Prostate gland (tissue), 2 donors: Measurements from ENCODE around the gene DOK4.

ENCODE experiments used
- CTCF ChIP-seq, 4 experiments: fragments of 200-600 bp in 2 of 4; fragments of 450-650 bp in 2 of 4; sonication (generic) in 2 of 4; IDR thresholded peaks; 1 replicate in 3 of 4; 2 replicates in 1 of 4; pipeline ENCODE4 v1.5.1; 2016 to 2019; ENCODE audit warnings: antibody characterized with exemption in 4 of 4, mild to moderate bottlenecking in 2 of 4, moderate library complexity in 2 of 4
- POLR2A ChIP-seq: fragments of 450-650 bp; IDR thresholded peaks from one replicate; pipeline ENCODE4 v1.6.1; 2016; ENCODE audit warnings: antibody characterized with exemption, mild to moderate bottlenecking
- POLR2AphosphoS5 ChIP-seq: sonication (generic); formaldehyde crosslinking; IDR thresholded peaks from one replicate; pipeline ENCODE4 v1.6.1; 2017; ENCODE audit warnings: antibody characterized with exemption

- TF ChIP-seq POLR2AphosphoS5 (no peak), POLR2A (no peak), CTCF (IDR thresholded peaks at IDR 0.05) (no peak)
These were observed 26.2 kb upstream of the DOK4 start for GRCh38 chr16:57512296-57513001.
